GM21576 (cell line): ENCODE measurements around the gene SPINK6.

Experiments used
- ATAC-seq: cut with Tn5 transposase; IDR thresholded peaks from one replicate; pipeline ENCODE4 v1.9.1; 2021; ENCODE audit warnings: mild to moderate bottlenecking, moderate library complexity; ENCODE audit not compliant: unreplicated experiment

Gene SPINK6, protein sequence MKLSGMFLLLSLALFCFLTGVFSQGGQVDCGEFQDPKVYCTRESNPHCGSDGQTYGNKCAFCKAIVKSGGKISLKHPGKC

DNA sequence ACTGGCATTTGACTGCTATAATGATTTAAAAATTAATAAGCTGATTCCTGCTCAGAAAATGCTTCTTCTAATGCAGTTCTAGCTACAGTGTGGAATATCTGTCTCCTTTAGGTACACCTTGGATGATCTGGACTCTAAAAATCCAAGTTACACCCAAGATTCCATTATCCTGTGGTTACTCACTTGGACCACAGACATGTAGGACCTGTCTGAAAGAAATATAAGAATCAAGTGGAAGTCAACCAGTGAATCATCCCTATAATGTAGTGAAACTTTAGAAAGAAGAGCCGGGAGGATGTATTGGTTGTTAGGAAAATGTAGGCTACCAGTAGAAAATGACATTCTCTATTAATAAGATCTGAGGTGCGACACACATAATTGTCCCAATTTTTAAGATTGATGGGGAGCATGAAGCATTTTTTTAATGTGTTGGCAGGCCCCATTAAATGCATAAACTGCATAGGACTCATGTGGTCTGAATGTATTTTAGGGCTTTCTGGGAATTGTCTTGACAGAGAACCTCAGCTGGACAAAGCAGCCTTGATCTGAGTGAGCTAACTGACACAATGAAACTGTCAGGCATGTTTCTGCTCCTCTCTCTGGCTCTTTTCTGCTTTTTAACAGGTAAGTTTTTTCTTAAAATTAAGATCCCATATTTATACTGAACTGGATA is at the start of gene SPINK6:
TSS of gene SPINK6 (plus strand) at position 512 of the 673 bp plus-strand sequence. CDS start at position 567, 55 bp downstream.
- no peak for ATAC-seq

DNA sequence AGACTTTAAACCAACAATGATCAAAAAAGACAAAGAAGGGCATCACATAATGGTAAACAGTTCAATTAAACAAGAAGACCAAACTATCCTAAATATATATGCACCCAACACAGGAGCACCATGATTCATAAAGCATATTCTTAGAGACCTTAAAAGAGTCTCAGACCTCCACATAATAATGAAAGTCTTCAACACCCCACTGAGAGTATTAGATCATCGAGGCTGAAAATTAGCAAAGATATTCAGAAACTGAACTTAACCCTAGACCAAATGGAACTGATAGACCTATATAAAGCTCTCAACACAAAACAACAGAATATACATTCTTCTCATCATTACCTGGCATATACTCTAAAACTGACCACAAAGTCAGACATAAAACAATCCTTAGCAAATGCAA is 46.2 kb upstream of the SPINK6 start:
- ATAC-seq: no peak

GRCh38 chr5:148162038-148162437 is 40.8 kb upstream of the SPINK6 start:
- ATAC-seq: no peak

- no peak for ATAC-seq
Measured at GRCh38 chr5:148163345-148163744, 39.5 kb upstream of the SPINK6 start.

DNA sequence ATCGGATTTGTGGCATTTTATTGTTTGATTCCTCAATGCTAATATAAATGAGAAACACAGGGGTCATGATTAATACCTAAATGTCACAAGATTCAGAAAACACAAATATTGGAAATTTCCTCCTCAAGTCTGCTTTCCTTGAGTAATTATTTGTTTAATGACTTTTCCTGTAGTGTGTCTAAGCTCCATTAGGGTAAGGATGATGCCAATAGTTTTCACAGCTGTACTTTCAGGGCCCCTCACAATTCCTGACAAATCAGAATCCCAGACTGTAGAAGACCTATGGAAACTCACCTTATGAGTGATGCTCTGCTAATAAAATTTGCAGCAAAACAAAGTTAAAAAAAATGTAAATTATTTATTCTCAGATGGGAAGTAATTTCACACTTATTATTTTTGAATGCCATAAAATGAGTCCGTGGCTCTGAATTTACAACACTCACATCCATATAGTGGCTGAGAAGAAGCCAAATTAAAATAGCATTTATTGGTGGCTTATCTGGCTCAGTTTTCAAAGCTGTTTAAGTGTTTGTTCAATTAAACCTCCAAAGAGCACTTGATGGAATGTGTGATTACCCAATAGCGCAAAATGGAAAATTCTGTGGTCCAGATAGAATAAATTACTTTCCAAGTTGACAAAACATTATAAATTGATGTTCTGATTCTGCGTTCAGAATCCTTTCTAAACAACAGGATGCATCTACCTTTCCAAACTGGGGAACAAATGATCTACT is 36.1 kb upstream of the SPINK6 start:
- no peak for ATAC-seq

DNA sequence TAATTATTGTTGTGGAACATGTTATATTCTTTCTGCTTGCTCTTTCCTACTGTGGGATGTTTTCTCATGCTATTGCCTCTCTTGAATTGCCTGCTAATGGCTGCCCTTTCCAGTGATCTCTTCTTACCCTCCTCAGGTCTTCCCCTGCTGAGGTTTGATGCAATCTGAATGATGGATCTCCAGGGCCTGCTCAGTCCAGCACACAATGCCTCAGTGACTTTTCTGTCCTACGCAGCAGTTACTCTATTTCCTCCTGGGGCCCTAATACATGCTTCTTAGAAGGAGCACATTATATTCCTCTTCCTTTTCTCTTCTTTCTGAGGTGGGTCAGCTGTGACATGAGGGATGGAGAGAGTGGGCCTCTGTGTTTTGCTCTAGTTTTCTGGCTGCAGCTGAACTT is 34.6 kb upstream of the SPINK6 start, which contains the start of gene SPINK14:
TSS of gene SPINK14 (plus strand) at position 301 of the 400 bp plus-strand sequence. CDS start 1,187 bp downstream, outside the sequence.
- ATAC-seq: no peak

DNA sequence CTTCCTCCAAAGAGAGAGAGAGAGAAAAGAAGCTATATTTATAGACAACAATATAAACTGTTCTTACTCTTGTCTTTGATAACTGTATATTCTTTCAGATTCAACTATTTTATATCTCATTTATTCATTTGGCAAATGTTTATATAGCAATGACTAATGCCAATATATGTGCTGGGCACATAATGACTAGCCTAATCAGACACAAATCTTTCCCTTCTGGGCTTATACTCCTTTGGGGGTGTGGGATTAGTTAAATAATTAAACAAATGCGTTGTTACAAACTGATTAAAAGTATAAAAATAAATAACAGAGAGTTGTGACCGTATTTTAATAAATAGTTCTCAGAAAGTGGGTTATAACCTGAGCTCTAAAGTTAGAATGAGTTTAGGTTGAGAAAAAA is 30.5 kb upstream of the SPINK6 start:
- ATAC-seq: no peak

- no peak for ATAC-seq
Measured at GRCh38 chr5:148176480-148176879, 26.4 kb upstream of the SPINK6 start.

- ATAC-seq: no peak
Measured at GRCh38 chr5:148177207-148177606, 25.6 kb upstream of the SPINK6 start.

DNA sequence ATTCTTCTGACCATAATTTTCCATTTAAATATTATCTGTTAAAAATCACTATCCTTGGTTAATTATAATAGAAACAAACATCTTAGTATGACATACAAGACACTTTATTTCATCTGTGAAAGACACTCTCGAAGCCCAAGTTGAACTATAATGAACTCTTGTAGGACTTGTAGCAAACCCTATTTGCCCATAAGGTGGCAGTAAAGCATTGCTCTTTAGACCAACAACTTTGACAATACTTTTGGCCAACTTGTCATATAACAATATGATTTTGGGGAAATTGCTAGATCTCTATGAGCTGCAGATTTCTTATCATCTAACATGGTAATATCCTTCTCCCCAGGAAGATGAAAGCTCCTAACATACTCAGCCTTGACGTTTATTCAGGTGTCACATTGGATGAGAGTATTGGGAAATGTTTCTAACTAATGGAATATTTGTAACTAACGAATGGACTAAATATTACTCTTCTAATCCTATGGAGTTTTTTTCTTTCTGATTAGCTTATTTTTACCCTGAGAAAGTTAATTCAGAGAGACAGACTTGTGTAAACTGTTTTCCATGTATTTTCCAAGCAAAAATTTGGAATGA is 23.5 kb upstream of the SPINK6 start:
- ATAC-seq: peak; percentile 73

- ATAC-seq: peak; percentile 72
Measured at GRCh38 chr5:148186248-148187003, 16.4 kb upstream of the SPINK6 start.

DNA sequence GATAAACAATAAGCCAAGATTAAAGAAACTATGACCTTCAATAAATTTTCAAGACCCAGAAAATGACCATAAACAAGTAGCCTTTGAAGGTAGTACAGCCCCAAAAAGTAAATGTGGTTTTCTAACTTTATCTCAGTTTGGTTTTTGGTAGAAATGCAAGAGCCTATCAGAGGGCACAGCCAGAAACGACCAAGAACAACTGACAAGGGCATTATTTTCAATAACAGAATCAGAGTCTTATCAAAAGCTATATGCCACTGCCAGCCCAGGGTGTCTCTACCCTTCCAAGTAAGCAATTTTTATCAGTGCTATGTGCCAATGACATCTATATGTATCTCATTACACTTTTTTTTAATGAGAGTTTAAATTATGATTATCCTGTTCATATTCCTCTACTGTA is 11.8 kb upstream of the SPINK6 start:
- no peak for ATAC-seq

DNA sequence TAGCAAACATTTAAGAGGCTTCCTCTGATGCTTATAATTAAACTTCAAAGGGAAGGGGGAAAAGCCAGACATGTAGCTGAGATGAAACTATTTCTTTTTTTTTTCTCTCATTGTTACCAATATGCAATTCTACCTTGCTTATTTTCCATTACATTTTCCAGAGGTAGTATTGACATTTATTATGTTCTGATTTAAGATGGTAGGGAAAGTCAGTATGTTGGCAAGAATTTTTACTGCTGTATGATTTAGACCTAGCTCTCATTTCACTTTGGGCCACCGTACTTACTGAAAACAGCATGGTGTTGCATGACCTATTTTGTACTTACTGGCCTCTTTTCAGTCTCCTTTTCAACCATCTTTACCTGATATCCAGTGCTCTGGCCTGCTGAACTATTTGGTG is 9.6 kb upstream of the SPINK6 start:
- no peak for ATAC-seq

DNA sequence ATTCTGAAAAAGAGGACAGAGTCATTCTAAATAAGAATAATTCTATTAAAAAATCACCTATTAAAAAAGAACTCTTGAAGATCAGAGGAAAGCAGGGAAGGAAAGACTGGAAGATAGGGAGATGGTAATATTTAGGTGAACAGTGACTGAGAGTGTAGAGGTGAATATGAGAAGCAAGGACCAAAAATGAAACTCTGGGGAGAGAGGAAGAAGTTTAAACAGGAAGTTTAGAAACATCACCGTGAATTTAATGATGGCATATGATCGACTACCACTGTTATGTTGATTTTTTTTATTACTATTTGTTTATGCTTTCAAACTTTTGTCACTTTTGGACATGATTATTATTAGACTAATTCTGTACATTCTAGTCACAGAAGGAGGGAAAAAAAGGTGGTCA is 1.7 kb upstream of the SPINK6 start:
- ATAC-seq: no peak

- no peak for ATAC-seq
Measured at GRCh38 chr5:148205044-148205806, 2.4 kb downstream of the SPINK6 start.

GRCh38 chr5:148205865-148206264 is 3.0 kb downstream of the SPINK6 start:
- ATAC-seq: no peak

- ATAC-seq: no peak
Measured at GRCh38 chr5:148206620-148207019, 3.8 kb downstream of the SPINK6 start.

GRCh38 chr5:148208226-148208625 is 5.4 kb downstream of the SPINK6 start:
- ATAC-seq: no peak

DNA sequence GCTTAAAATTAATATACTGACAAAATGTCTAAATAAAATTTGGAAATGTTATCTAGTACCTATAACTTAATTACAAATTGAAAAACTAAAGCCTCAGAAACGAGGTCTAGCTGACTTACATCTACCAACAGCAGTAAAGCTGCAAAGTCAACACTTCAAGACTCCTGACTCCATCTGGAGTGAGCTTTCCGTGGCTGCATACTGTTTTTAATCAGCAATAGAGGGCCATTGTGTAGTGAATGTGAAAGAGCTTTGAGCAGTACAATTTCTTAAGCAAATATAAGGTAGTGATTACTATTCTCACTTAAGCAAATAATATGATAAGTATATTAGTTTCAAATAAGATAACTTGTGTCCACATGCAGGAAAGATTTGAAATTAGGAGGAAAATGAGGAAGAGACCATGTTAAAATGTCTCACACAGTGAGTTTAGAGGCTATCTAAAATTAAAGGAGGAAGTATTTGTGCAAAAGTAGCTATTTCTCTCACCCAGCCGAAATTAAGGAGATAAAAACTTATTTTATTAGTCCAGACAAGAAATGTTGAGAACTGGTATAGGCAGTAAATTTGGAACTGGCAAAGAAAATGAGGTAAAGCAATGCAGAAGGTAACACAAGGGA is 6.4 kb downstream of the SPINK6 start:
- no peak for ATAC-seq

DNA sequence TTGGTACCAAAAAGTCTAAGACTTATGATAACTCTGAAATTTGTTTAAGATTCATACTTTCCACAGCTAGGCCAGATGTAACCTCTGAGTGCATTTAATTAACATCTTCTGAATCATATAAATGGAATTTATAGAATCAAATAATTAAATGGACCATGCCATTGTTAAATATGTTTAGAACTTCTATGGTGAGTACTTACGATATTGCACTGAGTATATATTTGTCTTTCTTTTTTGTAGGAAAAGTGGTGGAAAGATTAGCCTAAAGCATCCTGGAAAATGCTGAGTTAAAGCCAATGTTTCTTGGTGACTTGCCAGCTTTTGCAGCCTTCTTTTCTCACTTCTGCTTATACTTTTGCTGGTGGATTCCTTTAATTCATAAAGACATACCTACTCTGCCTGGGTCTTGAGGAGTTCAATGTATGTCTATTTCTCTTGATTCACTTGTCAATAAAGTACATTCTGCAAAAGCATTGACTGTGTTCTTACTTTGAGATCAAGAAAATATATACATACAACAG is 11.9 kb downstream of the SPINK6 start:
- no peak for ATAC-seq
